ENCODE data around the gene SNX12. TPM values are rescaled to one million over a fixed set of nuclear protein-coding genes. Genes with fewer than 3 reads are reported as not detected.

Gene SNX12
- total and polyA plus RNA-seq, 12 donors: 25.4 to 101 (median 76.3) TPM

GRCh38 chrX:71106427-71106826 is 38.3 kb upstream of the SNX12 start, which contains the start of gene CXorf65:
CXorf65 (minus strand) TSS chrX:71106740; CDS start chrX:71106556, 184 bp downstream.
- no peaks in the 10 kb centered on the region for H3K9me3 ChIP-seq (replicated peaks in 1 of 3)
- TF ChIP-seq CTCF (IDR thresholded peaks at IDR 0.05): no peak
- TF ChIP-seq POLR2A (IDR thresholded peaks at IDR 0.05): no peak
- intact Hi-C loops (cut with DNase I): no loop called here
- WGBS, 4 donors: 63 to 90% (median 79%) methylated on average over 1 of the region's 1 CpG
- H3K4me1 ChIP-seq (replicated peaks in 1 of 2): peaks cover 0 to 8% of the 10 kb centered on the region in 2 donors
- DNase-seq: no peak
- no peak within 1 kb of the TSS for H3K4me3 ChIP-seq
- H3K27me3 ChIP-seq: no peaks in the 10 kb centered on the region
- H3K27ac ChIP-seq: no peak within 1 kb of the TSS
- no peaks in the 10 kb centered on the region for H3K36me3 ChIP-seq (replicated peaks in 1 of 2)

- intact Hi-C loops (cut with DNase I): no loop called here
- no peak overlapping the region for H3K27ac ChIP-seq
- no peak for TF ChIP-seq POLR2A (IDR thresholded peaks at IDR 0.05)
- TF ChIP-seq CTCF (IDR thresholded peaks at IDR 0.05): no peak
- 68 to 100% (median 87%) methylated on average over 2 to 3 of the region's 3 CpGs for WGBS, 4 donors
- peaks cover 0 to 8% of the 10 kb centered on the region in 2 donors for H3K4me1 ChIP-seq (replicated peaks in 1 of 2)
- H3K9me3 ChIP-seq (replicated peaks in 1 of 3): no peaks in the 10 kb centered on the region
- no peaks in the 10 kb centered on the region for H3K36me3 ChIP-seq (replicated peaks in 1 of 2)
- DNase-seq: no peak
- H3K4me3 ChIP-seq: no peak overlapping the region
- H3K27me3 ChIP-seq: no peaks in the 10 kb centered on the region
These were observed 37.5 kb upstream of the SNX12 start for GRCh38 chrX:71105628-71106027.

GRCh38 chrX:71103110-71103983 is 35.2 kb upstream of the SNX12 start:
- TF ChIP-seq CTCF (IDR thresholded peaks at IDR 0.05) (no peak), POLR2A (IDR thresholded peaks at IDR 0.05) (no peak)
- peaks cover 0 to 10% of the 10 kb centered on the region in 2 donors for H3K4me1 ChIP-seq (replicated peaks in 1 of 2)
- 32 to 47% (median 38%) methylated on average over 6 to 10 of the region's 10 CpGs for WGBS, 4 donors
- H3K36me3 ChIP-seq (replicated peaks in 1 of 2): no peaks in the 10 kb centered on the region
- no peaks in the 10 kb centered on the region for H3K27me3 ChIP-seq
- intact Hi-C loops (cut with DNase I): no loop called here
- H3K27ac ChIP-seq: peak overlapping the region in 2 of 5 donors; percentile 41 to 65
- DNase-seq: peak in 3 of 7 donors; percentile 15 to 24 (median 23)
- H3K4me3 ChIP-seq: no peak overlapping the region
- H3K9me3 ChIP-seq (replicated peaks in 1 of 3): no peaks in the 10 kb centered on the region

- TF ChIP-seq CTCF (IDR thresholded peaks at IDR 0.05) (no peak), POLR2A (IDR thresholded peaks at IDR 0.05) (no peak)
- no peaks in the 10 kb centered on the region for H3K9me3 ChIP-seq (replicated peaks in 1 of 3)
- no peak for DNase-seq
- H3K4me3 ChIP-seq: no peak overlapping the region
- H3K4me1 ChIP-seq (replicated peaks in 1 of 2): peaks cover 0 to 18% of the 10 kb centered on the region in 2 donors
- intact Hi-C loops (cut with DNase I): no loop called here
- H3K27me3 ChIP-seq: no peaks in the 10 kb centered on the region
- H3K27ac ChIP-seq: no peak overlapping the region
- H3K36me3 ChIP-seq (replicated peaks in 1 of 2): no peaks in the 10 kb centered on the region
- 37 to 63% (median 50%) methylated on average over 2 to 3 of the region's 3 CpGs for WGBS, 4 donors
These were observed 34.2 kb upstream of the SNX12 start for GRCh38 chrX:71102292-71102691.

All from adrenal gland (tissue), 12 donors.